ENCODE results near the gene PCDHB10.
"Not testable (repeated sequence)": the region's sequence is repeated elsewhere in the genome, so short reads cannot be mapped to it uniquely, and the experiment has no call there.

- TF ChIP-seq CTCF (conservative IDR thresholded peaks at IDR 0.05 in 1 of 2, IDR thresholded peaks at IDR 0.05 in 1 of 2; ENCODE audit: extremely low read depth in 1 of 2, insufficient read depth in 1 of 2, low read depth in 1 of 2, low read length in 2 of 2); EZH2 (IDR thresholded peaks at IDR 0.05; ENCODE audit: borderline replicate concordance, low read length): not testable (repeated sequence)
Observed at GRCh38 chr5:141225421-141225820, 33.3 kb downstream of the PCDHB10 start.

Data from mammary epithelial cell (primary cell).